T-cell (primary cell): ENCODE data around the gene LCP1. TPM values are rescaled to one million over a fixed set of nuclear protein-coding genes. Genes with fewer than 3 reads are reported as not detected.
A peak's percentile ranks its signal among the peaks of the same experiment; 100 is the strongest.

Source experiments
- ATAC-seq, 4 experiments: fragments of 200-7000 bp in 3 of 4; fragments of 150-1000 bp in 1 of 4; cut with Tn5 transposase; replicated peaks in 1 of 4; 1 replicate in 3 of 4; 2 replicates in 1 of 4; pipeline ENCODE4 v1.10.0; 2021; ENCODE audit warnings: moderate library complexity in 3 of 4, mild to moderate bottlenecking in 2 of 4, moderate number of reproducible peaks in 1 of 4
- CTCF ChIA-PET, 2 donors: fragments of 300-600 bp; sonication (Branson Sonifier 250); formaldehyde crosslinking; loops; one replicate each; lab custom pipeline; 2022; ENCODE audit warnings: antibody characterized with exemption in 2 of 2; lab: Charles Lee
- POLR2A ChIA-PET, 2 donors: fragments of 300-600 bp; sonication (Branson Sonifier 250); formaldehyde crosslinking; loops; one replicate each; lab custom pipeline; 2022; ENCODE audit warnings: antibody characterized with exemption in 2 of 2; lab: Charles Lee
- DNase-seq, 35 experiments: peaks; one replicate each; pipeline versions ENCODE4 v3.0.0 to v3.0.0-alpha.2; 2013 to 2023
- H3K27ac ChIP-seq: one replicate; pipeline ENCODE4 v1.5.1; 2013; ENCODE audit warnings: low read length
- H3K27me3 ChIP-seq, 2 experiments: replicated peaks in 1 of 2; 1 replicate in 1 of 2; 2 replicates in 1 of 2; pipeline versions ENCODE4 v1.6.1 to v1.7.0; 2013; ENCODE audit warnings: low read length in 1 of 2, mixed read lengths in 1 of 2; ENCODE audit not compliant: control insufficient read depth in 2 of 2, insufficient read depth in 2 of 2; ENCODE audit errors: extremely low read depth in 1 of 2
- H3K36me3 ChIP-seq, 2 donors: 1 replicate in 1 of 2; 2 replicates in 1 of 2; pipeline versions ENCODE4 v1.6.1 to v1.7.0; 2013; ENCODE audit warnings: low read length in 1 of 2; ENCODE audit not compliant: control insufficient read depth in 2 of 2, insufficient read depth in 1 of 2; ENCODE audit errors: extremely low read depth in 1 of 2
- H3K4me1 ChIP-seq, 2 experiments: 1 replicate in 1 of 2; 2 replicates in 1 of 2; pipeline versions ENCODE4 v1.6.1 to v1.7.0; 2013; ENCODE audit warnings: low read length in 2 of 2, mixed read lengths in 1 of 2; ENCODE audit not compliant: insufficient read depth in 2 of 2, control insufficient read depth in 1 of 2; ENCODE audit errors: extremely low read depth in 1 of 2
- H3K4me3 ChIP-seq, 2 donors: 1 replicate in 1 of 2; 2 replicates in 1 of 2; pipeline versions ENCODE4 v1.5.1 to v1.7.0; 2013; ENCODE audit warnings: mild to moderate bottlenecking in 2 of 2, low read length in 1 of 2, moderate library complexity in 1 of 2; ENCODE audit not compliant: control insufficient read depth in 1 of 2; ENCODE audit errors: extremely low read depth in 1 of 2
- H3K9me3 ChIP-seq: 2 replicates; pipeline ENCODE4 v1.7.0; 2013
- H3K27ac Mint-ChIP-seq, 2 donors: one replicate each; pipeline ENCODE4 v1.8.0; 2020 to 2021; ENCODE audit warnings: mild to moderate bottlenecking in 2 of 2, mixed read lengths in 2 of 2
- H3K27me3 Mint-ChIP-seq, 2 donors: one replicate each; pipeline ENCODE4 v1.8.0; 2021 to 2022; ENCODE audit warnings: mixed read lengths in 2 of 2
- H3K36me3 Mint-ChIP-seq: one replicate; pipeline ENCODE4 v1.8.0; 2021; ENCODE audit warnings: mixed read lengths
- H3K4me1 Mint-ChIP-seq, 3 donors: one replicate each; pipeline ENCODE4 v1.8.0; 2020 to 2022; ENCODE audit warnings: mixed read lengths in 3 of 3, mild to moderate bottlenecking in 1 of 3
- H3K4me3 Mint-ChIP-seq, 3 donors: one replicate each; pipeline ENCODE4 v1.8.0; 2020 to 2022; ENCODE audit warnings: mild to moderate bottlenecking in 3 of 3, mixed read lengths in 3 of 3, moderate library complexity in 3 of 3
- H3K9me3 Mint-ChIP-seq, 3 donors: one replicate each; pipeline ENCODE4 v1.8.0; 2020 to 2022; ENCODE audit warnings: mixed read lengths in 3 of 3
- WGBS: methylation state at CpG from one replicate; pipeline ENCODE4 v1.1.5; 2013; ENCODE audit warnings: missing lambda C conversion rate; ENCODE audit not compliant: insufficient coverage; 5-methylcytosine and 5-hydroxymethylcytosine counted together
- total RNA-seq, 35 experiments: library from RNA in 6 of 35; stranded (reverse) in 6 of 35; fragments of 120-200 nt in 1 of 35; gene quantifications; one replicate each; pipeline versions ENCODE4 v1.2.1 to v1.2.4 and lab custom pipeline; 2013 to 2026

LCP1 gene
- total RNA-seq, 5 donors from 2014 or later (not counting 1 experiment from before 2014, with no cell fraction given), result 338 to 574 (median 413) TPM

- Histone ChIP-seq H3K4me3 (no peak overlapping the region), H3K4me1 (peaks cover 21 to 25% of the 10 kb centered on the region in 2 experiments), H3K27me3 (no peaks in the 10 kb centered on the region), H3K27ac (no peak overlapping the region), H3K9me3 (no peaks in the 10 kb centered on the region), H3K36me3 (peaks cover 4 to 15% of the 10 kb centered on the region in 2 donors)
- CTCF ChIA-PET, result interaction anchor here in 1 of 2 donors (0.6 to 1.0 kb wide), 2 partner anchors 44 to 849 kb away, joined by 3 read pairs; no protein-coding TSS in a partner anchor
- Mint-ChIP-seq H3K27me3 (no peaks in the 10 kb centered on the region), H3K4me3 (no peak overlapping the region), H3K27ac (no peak overlapping the region), H3K36me3 (peaks cover 5% of the 10 kb centered on the region), H3K4me1 (peaks cover 52 to 54% (median 54%) of the 10 kb centered on the region in 3 donors), H3K9me3 (no peaks in the 10 kb centered on the region)
- DNase-seq, result no peak
- 95% methylated on average over 5 of the region's 7 CpGs for WGBS
- ATAC-seq, result no peak
- POLR2A ChIA-PET, result no interaction called here
Observed at GRCh38 chr13:46122304-46122703, 59.7 kb downstream of the LCP1 start.

DNA sequence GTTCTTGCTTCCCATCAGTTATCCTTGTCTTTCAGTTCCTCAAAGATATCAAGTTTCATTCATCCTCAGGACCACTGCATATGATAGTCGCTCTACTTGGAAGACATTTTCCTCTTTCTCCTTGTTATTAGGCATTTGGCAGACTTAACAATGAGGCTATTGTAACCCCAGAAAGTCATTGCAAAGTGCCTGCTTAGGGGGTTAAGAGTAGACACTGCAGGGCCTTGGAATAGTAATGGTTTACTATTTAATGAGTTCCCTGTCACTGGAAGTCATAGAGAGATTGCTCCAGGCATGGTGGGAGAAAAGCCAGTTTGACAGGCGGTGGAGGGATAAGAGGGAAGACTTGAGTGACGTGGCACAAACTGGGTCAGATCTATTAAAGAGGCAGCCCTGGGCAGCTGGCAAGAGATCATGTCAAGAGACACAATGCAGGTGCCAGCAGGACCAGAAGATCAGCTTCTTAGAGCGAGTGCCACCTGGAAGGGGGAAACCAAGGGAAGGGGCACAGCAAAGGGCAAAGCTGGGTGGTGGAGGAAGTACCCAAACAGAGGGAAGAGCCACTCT is 60.3 kb downstream of the LCP1 start:
- ChIA-PET POLR2A (no interaction called here), CTCF (interaction anchor here in 1 of 2 donors (0.6 kb wide), 1 partner anchor 42 kb away, joined by 5 read pairs; no protein-coding TSS in a partner anchor)
- H3K36me3 Mint-ChIP-seq, result peaks cover 1% of the 10 kb centered on the region
- H3K4me3 Mint-ChIP-seq, result no peak overlapping the region
- 67% methylated on average over 3 of the region's 4 CpGs for WGBS
- Histone ChIP-seq H3K27me3 (no peaks in the 10 kb centered on the region), H3K4me3 (no peak overlapping the region), H3K9me3 (no peaks in the 10 kb centered on the region), H3K27ac (no peak overlapping the region), H3K36me3 (peaks cover 2 to 9% of the 10 kb centered on the region in 2 donors), H3K4me1 (peaks cover 18 to 25% of the 10 kb centered on the region in 2 experiments)
- DNase-seq (no peak), ATAC-seq (no peak)
- H3K9me3 Mint-ChIP-seq, result no peaks in the 10 kb centered on the region
- peak overlapping the region in 1 of 2 donors; percentile 7 for H3K27ac Mint-ChIP-seq
- H3K27me3 Mint-ChIP-seq, result no peaks in the 10 kb centered on the region
- peaks cover 49 to 51% (median 50%) of the 10 kb centered on the region in 3 donors for H3K4me1 Mint-ChIP-seq

GRCh38 chr13:46121033-46121432 is 60.9 kb downstream of the LCP1 start:
- Histone ChIP-seq H3K4me1 (peaks cover 17 to 23% of the 10 kb centered on the region in 2 experiments), H3K4me3 (no peak overlapping the region), H3K9me3 (no peaks in the 10 kb centered on the region), H3K27ac (no peak overlapping the region), H3K27me3 (no peaks in the 10 kb centered on the region), H3K36me3 (peaks cover 0 to 2% of the 10 kb centered on the region in 2 donors)
- H3K36me3 Mint-ChIP-seq, result no peaks in the 10 kb centered on the region
- ATAC-seq (no peak), DNase-seq (no peak)
- no peak overlapping the region for H3K27ac Mint-ChIP-seq
- CTCF ChIA-PET, result interaction anchor here in 1 of 2 donors (0.6 kb wide), 1 partner anchor 43 kb away, joined by 5 read pairs; no protein-coding TSS in a partner anchor
- H3K4me1 Mint-ChIP-seq, result peaks cover 42 to 44% (median 44%) of the 10 kb centered on the region in 3 donors
- 80% methylated on average over 1 of the region's 2 CpGs for WGBS
- POLR2A ChIA-PET, result no interaction called here
- H3K27me3 Mint-ChIP-seq, result no peaks in the 10 kb centered on the region
- no peak overlapping the region for H3K4me3 Mint-ChIP-seq
- H3K9me3 Mint-ChIP-seq, result no peaks in the 10 kb centered on the region

DNA sequence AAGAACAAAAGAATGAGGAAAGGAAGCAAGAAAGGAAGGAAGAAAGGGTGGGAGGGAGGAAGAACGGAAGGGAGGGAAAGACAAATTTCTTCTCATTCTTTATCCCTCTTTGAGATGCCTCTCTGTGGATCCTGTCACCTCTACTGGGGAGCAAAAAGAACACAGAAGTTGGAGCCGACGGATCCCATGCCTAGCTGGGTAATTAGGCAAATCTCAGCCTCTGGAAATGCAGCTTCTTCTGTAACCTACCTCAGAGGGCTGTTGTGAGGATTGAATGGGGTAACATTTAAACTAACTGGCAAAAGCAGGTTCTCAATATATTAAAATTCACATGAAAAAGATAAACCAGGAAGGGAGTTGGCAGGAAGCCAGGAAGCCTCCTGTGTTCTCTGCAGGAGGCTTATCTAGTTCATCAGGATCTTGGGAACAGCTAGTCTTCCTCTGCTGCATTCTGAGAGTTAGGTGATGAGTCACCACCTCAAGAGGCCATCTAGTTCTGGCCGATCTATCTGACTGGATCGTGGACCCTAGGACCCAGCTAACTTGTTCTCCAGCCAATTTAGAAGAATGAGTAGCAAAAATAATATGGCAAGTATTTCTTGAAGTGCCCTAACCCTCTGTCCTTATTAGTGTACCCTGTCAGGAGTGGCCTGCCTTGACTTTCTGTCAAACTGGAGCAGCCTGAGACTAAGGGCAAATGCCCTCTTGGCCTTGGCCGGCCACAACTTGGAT is 61.9 kb downstream of the LCP1 start:
- Mint-ChIP-seq H3K9me3 (no peaks in the 10 kb centered on the region), H3K27me3 (no peaks in the 10 kb centered on the region), H3K4me3 (no peak overlapping the region), H3K36me3 (no peaks in the 10 kb centered on the region), H3K27ac (no peak overlapping the region), H3K4me1 (peaks cover 33 to 35% (median 34%) of the 10 kb centered on the region in 3 donors)
- POLR2A ChIA-PET, result no interaction called here
- no peaks in the 10 kb centered on the region for H3K27me3 ChIP-seq
- H3K4me3 ChIP-seq, result no peak overlapping the region
- H3K27ac ChIP-seq, result no peak overlapping the region
- 90% methylated on average over 2 of the region's 6 CpGs for WGBS
- ATAC-seq (no peak), DNase-seq (peak in 1 of 35 experiments; percentile 18)
- no peaks in the 10 kb centered on the region for H3K36me3 ChIP-seq
- CTCF ChIA-PET, result interaction anchor here in 1 of 2 donors (0.5 kb wide), 1 partner anchor 42 kb away, joined by 5 read pairs; no protein-coding TSS in a partner anchor
- H3K9me3 ChIP-seq, result no peaks in the 10 kb centered on the region
- peaks cover 12 to 16% of the 10 kb centered on the region in 2 experiments for H3K4me1 ChIP-seq

- Histone ChIP-seq H3K4me3 (no peak overlapping the region), H3K27me3 (peaks cover 0 to 4% of the 10 kb centered on the region in 2 experiments), H3K27ac (no peak overlapping the region), H3K9me3 (no peaks in the 10 kb centered on the region), H3K36me3 (no peaks in the 10 kb centered on the region), H3K4me1 (peaks cover 0 to 2% of the 10 kb centered on the region in 2 experiments)
- no peak for DNase-seq
- no peak for ATAC-seq
- H3K4me1 Mint-ChIP-seq, result peaks cover 7 to 13% (median 8%) of the 10 kb centered on the region in 3 donors
- no peaks in the 10 kb centered on the region for H3K9me3 Mint-ChIP-seq
- POLR2A ChIA-PET, result interaction anchor here in 1 of 2 donors (0.7 kb wide), 1 partner anchor 54 kb away, joined by 9 read pairs; no protein-coding TSS in a partner anchor
- H3K27ac Mint-ChIP-seq, result no peak overlapping the region
- H3K4me3 Mint-ChIP-seq, result no peak overlapping the region
- H3K27me3 Mint-ChIP-seq, result peaks cover 6 to 7% of the 10 kb centered on the region in 2 donors
- CTCF ChIA-PET, result interaction anchor here in 1 of 2 donors (1.8 kb wide), 1 partner anchor 9 kb away, joined by 10 read pairs; no protein-coding TSS in a partner anchor
- no peaks in the 10 kb centered on the region for H3K36me3 Mint-ChIP-seq
- 100% methylated on average over 2 of the region's 4 CpGs for WGBS
Observed at GRCh38 chr13:46116653-46117502, 65.1 kb downstream of the LCP1 start.
